ENCODE data around the gene PPIL4. TPM values are rescaled to one million over a fixed set of nuclear protein-coding genes. Genes with fewer than 3 reads are reported as not detected.

PPIL4 gene, protein sequence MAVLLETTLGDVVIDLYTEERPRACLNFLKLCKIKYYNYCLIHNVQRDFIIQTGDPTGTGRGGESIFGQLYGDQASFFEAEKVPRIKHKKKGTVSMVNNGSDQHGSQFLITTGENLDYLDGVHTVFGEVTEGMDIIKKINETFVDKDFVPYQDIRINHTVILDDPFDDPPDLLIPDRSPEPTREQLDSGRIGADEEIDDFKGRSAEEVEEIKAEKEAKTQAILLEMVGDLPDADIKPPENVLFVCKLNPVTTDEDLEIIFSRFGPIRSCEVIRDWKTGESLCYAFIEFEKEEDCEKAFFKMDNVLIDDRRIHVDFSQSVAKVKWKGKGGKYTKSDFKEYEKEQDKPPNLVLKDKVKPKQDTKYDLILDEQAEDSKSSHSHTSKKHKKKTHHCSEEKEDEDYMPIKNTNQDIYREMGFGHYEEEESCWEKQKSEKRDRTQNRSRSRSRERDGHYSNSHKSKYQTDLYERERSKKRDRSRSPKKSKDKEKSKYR
- total RNA-seq (2016; rRNA removed; fragmentation: Illumina TruSeq; extraction: Trizol) (46.0 and 67.8 TPM in 2 replicates), polyA plus RNA-seq (2011; rRNA removed) (5.2 and 5.5 TPM in 2 replicates), polyA minus RNA-seq (2011; rRNA and poly(A)+ RNA removed; ENCODE audit: low replicate concordance) (1.0 and 1.7 TPM in 2 replicates), Bru-seq, nascent RNA (percentile 92 among the genes with signal in this experiment), BruChase-seq, experiment 1, labeled RNA remaining after a 6-hour chase (percentile 95 among the genes with signal in this experiment), BruChase-seq, experiment 2, labeled RNA remaining after a 2-hour chase (percentile 95 among the genes with signal in this experiment)
- total RNA-seq (2016; cell fraction: cytosol; rRNA removed; fragmentation: Illumina TruSeq; extraction: Trizol; ENCODE audit: low read depth), result 13.8 and 17.0 TPM in 2 replicates
- total RNA-seq (2016; cell fraction: insoluble cytoplasmic fraction; rRNA removed; fragmentation: Illumina TruSeq; extraction: Trizol), result 47.1 and 69.6 TPM in 2 replicates
- total RNA-seq (2016; cell fraction: membrane; rRNA removed; fragmentation: Illumina TruSeq; extraction: Trizol), result 14.4 and 19.2 TPM in 2 replicates
- total RNA-seq (2016; cell fraction: nucleus; rRNA removed; fragmentation: Illumina TruSeq; extraction: Trizol), result 37.8 and 41.0 TPM in 2 replicates
- 1.8 and 3.8 TPM in 2 replicates for polyA plus RNA-seq (2011; cell fraction: cytosol; rRNA removed)
- polyA plus RNA-seq (2011; cell fraction: nucleus; rRNA removed), result 4.0 and 6.2 TPM in 2 replicates
- polyA plus RNA-seq (2012), result 21.8 and 30.7 TPM in 2 replicates
- 2.4 and 2.5 TPM in 2 replicates for polyA plus RNA-seq (2016; cell fraction: cytosol; fragmentation: Illumina TruSeq; extraction: Trizol; ENCODE audit: low read depth)
- 59.0 and 69.8 TPM in 2 replicates for polyA plus RNA-seq (2016; cell fraction: insoluble cytoplasmic fraction; fragmentation: Illumina TruSeq; extraction: Trizol; ENCODE audit: low read depth)
- 3.5 and 5.4 TPM in 2 replicates for polyA plus RNA-seq (2016; cell fraction: membrane; fragmentation: Illumina TruSeq; extraction: Trizol; ENCODE audit: low read depth)
- 55.7 and 57.6 TPM in 2 replicates for polyA plus RNA-seq (2016; cell fraction: nucleus; fragmentation: Illumina TruSeq; extraction: Trizol; ENCODE audit: insufficient read depth, low read depth)
- polyA minus RNA-seq (2011; cell fraction: cytosol; rRNA and poly(A)+ RNA removed), result 9.3 and 11.2 TPM in 2 replicates
- polyA minus RNA-seq (2011; cell fraction: nucleus; rRNA and poly(A)+ RNA removed), result 18.6 and 19.8 TPM in 2 replicates
- long read RNA-seq, experiment 1, transcript PPIL4-201 (13 exons, 2,232 nt), result major isoform, 38 of 64 reads
- long read RNA-seq, experiment 1, partial matches to known transcripts, result 20 of 64 reads
- long read RNA-seq, experiment 1, other reads (novel, unspliced or antisense), result 6 of 64 reads
- long read RNA-seq, experiment 2, transcript PPIL4-201 (13 exons, 2,232 nt), result major isoform, 17 of 36 reads
- long read RNA-seq, experiment 2, partial matches to known transcripts, result 7 of 36 reads
- long read RNA-seq, experiment 2, other reads (novel, unspliced or antisense), result 11 of 36 reads

DNA sequence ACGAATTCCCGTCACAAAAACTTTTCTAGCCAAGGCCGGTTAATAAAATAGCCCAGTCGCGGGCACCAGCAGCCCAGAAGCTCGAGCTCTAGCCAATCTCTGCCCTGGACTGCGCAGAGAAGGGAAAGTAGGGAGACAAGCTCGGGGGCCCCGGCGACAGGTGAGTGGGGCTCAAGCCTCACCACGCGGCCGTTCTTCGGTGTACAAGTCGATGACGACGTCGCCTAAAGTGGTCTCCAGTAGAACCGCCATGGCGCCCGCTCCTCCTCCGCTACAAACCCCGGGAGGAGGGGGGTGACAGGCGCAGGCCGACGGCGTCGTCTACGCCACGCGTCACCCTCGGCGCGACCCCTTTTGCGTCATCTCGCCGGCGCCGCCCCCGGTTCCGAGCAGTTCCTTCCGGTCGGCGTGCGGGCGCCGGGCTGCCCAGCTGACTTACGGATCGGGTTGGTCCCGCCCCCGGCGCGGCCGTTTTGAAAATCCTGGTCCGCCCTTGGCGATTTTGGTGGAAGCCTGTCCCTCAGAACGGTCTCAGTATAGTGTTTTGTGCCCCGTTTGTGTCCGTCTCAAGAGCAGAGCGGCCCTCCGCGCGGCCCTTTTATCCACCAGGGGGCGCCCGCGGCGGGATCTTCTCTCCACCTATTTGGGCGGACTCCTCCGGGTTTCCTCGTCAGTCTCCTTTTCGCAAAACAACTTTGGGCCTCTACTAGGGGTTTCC, at the start of gene PPIL4:
Gene PPIL4 (minus strand): TSS at position 290 of the 718 bp plus-strand sequence. CDS start 38 bp downstream, at position 252.
- H3K27me3 ChIP-seq (ENCODE audit: control insufficient read depth in 1 of 2, insufficient read depth in 2 of 2, low read length in 2 of 2), result no peaks in the 10 kb centered on the region; a peak in 2 of 5 replicates
- FAIRE-seq (no peak), ATAC-seq (peak; percentile 88), DNase-seq (ENCODE audit: low spot score) (peak; percentile 89)
- POLR2A ChIA-PET, result interaction anchor here (0.6 to 5.9 kb wide), 8 partner anchors 15 to 202 kb away, joined by 3 to 36 read pairs (median 4); partner anchors contain the start of genes GINM1, LATS1 and ZC3H12D
- H2AFZ ChIP-seq (ENCODE audit: low read length), result peak within 1 kb of the TSS; percentile 59
- CTCF ChIA-PET (ENCODE audit: low intra/inter-chr PET ratio, low total read pairs), result interaction anchor here (1.3 kb wide), 1 partner anchor 178 kb away, joined by 3 read pairs; no protein-coding TSS in a partner anchor
- intact Hi-C loops (cut with micrococcal nuclease; ENCODE audit: unreplicated experiment), result loop anchor here (1.0 to 5.0 kb wide), 2 partner anchors 20 to 101 kb away; partner anchors contain the start of genes GINM1 and KATNA1
- H4K20me1 ChIP-seq (ENCODE audit: insufficient read depth, low read length), result peaks cover 19% of the 10 kb centered on the region
- under 1% methylated on average over 32 of the region's 71 CpGs for WGBS (ENCODE audit: low lambda C conversion rate)
- in situ Hi-C loops (cut with HindIII; ENCODE audit: extremely low pct_ligation_motif_present, low pct_unique_long_range_greater_than_20kb), result no loop called here
- H3K9ac ChIP-seq (ENCODE audit: insufficient read depth, low read depth, low read length), result peak within 1 kb of the TSS; percentile 99
- peak within 1 kb of the TSS; percentile 87 to 97 (median 91) for H3K4me3 ChIP-seq (replicated peaks in 1 of 3; ENCODE audit: insufficient read depth in 1 of 3, low read depth in 2 of 3, low read length in 3 of 3)
- peak within 1 kb of the TSS; percentile 96 for H3K27ac ChIP-seq (ENCODE audit: extremely low read length, insufficient read depth, low read length)
- no peaks in the 10 kb centered on the region for H3K9me3 ChIP-seq (ENCODE audit: low read length)
- peaks cover 43% of the 10 kb centered on the region for H3K4me1 ChIP-seq (ENCODE audit: insufficient read depth, low read length)
- BruUV-seq (replicated peaks), result no TSS peak
- H3K36me3 ChIP-seq (replicated peaks in 1 of 2; ENCODE audit: control insufficient read depth in 1 of 2, insufficient read depth in 2 of 2, low read length in 2 of 2), result peaks cover 0 to under 1% of the 10 kb centered on the region in 2 experiments; a peak in 3 of 5 replicates
- peak within 1 kb of the TSS; percentile 98 for H3K4me2 ChIP-seq (ENCODE audit: low read depth, low read length)
- peaks cover 46% of the 10 kb centered on the region for H3K79me2 ChIP-seq (ENCODE audit: insufficient read depth, low read length)
- TF ChIP-seq, protein P1, sequence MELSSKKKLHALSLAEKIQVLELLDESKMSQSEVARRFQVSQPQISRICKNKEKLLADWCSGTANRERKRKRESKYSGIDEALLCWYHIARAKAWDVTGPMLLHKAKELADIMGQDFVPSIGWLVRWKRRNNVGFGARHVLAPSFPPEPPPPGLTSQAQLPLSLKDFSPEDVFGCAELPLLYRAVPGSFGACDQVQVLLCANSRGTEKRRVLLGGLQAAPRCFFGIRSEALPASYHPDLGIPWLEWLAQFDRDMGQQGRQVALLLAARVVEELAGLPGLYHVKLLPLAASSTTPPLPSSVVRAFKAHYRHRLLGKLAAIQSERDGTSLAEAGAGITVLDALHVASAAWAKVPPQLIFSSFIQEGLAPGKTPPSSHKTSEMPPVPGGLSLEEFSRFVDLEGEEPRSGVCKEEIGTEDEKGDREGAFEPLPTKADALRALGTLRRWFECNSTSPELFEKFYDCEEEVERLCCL (CRISPR knock-in tag; IDR thresholded peaks at IDR 0.05; ENCODE audit: borderline replicate concordance), result no peak
- TF ChIP-seq ZNF530 (CRISPR knock-in tag; IDR thresholded peaks at IDR 0.05; ENCODE audit: low read depth) (no peak), KMT2A (CRISPR knock-in tag; IDR thresholded peaks at IDR 0.05) (peak; percentile 98), SRF (IDR thresholded peaks at IDR 0.05; ENCODE audit: low read depth, low read length) (peak; percentile 86), ZNF331 (CRISPR knock-in tag; IDR thresholded peaks at IDR 0.05) (peak; percentile 88), ZNF143 (CRISPR knock-in tag; IDR thresholded peaks at IDR 0.05) (peak; percentile 62)
- TF ChIP-seq, protein P2, sequence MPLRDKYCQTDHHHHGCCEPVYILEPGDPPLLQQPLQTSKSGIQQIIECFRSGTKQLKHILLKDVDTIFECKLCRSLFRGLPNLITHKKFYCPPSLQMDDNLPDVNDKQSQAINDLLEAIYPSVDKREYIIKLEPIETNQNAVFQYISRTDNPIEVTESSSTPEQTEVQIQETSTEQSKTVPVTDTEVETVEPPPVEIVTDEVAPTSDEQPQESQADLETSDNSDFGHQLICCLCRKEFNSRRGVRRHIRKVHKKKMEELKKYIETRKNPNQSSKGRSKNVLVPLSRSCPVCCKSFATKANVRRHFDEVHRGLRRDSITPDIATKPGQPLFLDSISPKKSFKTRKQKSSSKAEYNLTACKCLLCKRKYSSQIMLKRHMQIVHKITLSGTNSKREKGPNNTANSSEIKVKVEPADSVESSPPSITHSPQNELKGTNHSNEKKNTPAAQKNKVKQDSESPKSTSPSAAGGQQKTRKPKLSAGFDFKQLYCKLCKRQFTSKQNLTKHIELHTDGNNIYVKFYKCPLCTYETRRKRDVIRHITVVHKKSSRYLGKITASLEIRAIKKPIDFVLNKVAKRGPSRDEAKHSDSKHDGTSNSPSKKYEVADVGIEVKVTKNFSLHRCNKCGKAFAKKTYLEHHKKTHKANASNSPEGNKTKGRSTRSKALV (CRISPR knock-in tag; IDR thresholded peaks at IDR 0.05), result peak; percentile 84
